Activated T-helper 9 cell treated with anti-CD3 and anti-CD28 coated beads, Interleukin-2, amount 50 U/mL, for 16 hours (primary cell): ENCODE measurements around the gene NFS1.
"Not testable (repeated sequence)": the region's sequence is repeated elsewhere in the genome, so short reads cannot be mapped to it uniquely, and the experiment has no call there.

Experiments
- DNase-seq: peaks from one replicate; pipeline ENCODE4 v3.0.0-alpha.2; 2020; ENCODE audit warnings: low read depth

Gene NFS1

DNA sequence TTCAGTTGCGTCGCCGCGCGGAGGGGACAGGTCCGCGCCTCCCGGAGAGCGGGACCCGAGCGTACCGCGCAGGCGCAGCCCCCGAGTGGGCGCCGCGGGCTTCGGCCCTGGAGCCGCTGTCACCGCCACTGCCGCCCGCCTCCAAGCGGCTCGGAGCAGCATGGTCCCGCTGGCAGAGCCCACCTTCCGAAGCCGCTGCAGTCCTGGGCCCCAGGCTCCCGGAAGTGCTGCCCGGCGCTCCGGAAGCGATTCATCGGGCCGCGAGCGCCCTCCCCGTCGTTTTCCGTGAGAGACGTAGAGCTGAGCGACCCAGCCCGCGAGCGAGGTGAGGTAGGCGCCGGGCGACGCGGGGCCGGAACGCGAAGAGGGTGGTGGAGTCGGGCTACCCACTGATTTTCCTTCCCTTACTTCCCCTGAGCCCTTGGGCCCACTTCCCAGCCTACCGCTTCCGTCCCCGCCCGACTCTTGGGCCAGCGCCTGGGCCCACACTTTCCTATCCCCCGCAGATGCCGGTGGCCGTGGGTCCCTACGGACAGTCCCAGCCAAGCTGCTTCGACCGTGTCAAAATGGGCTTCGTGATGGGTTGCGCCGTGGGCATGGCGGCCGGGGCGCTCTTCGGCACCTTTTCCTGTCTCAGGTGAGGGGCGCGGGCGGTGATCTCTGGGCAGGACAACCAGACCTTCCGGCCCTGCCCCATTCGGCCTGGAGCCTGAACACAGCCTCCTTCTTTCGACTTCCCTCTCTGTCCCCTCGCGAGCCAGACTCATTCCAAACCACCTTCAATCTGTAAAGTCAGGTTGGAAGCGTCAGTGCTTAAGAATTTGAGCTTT is at the start of gene NFS1, which contains the start of gene ROMO1:
Gene NFS1, minus strand, starts transcription at position 226 of the 830 bp plus-strand sequence. Its CDS starts 64 bp downstream, at position 162.
Gene ROMO1, plus strand, starts transcription at position 279 of the 830 bp plus-strand sequence. Its CDS starts 228 bp downstream, at position 507.
- peak; percentile 80 for DNase-seq

DNA sequence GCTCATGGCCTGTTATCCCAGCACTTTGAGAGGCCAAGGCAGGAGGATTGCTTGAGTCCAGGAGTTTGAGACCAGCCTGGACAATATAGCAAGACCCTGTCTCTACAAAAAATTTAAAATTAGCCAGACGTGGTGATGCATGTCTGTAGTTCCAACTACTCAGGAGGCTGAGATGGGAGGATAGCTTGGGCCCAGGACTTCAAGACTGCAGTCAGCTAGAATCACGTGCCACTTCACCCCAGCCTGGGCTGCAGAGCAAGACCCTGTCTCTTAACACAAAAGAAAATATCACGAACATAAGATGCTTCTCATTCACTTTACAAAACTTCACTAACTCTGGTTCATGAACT is 45.3 kb upstream of the NFS1 start:
- DNase-seq: not testable (repeated sequence)

- DNase-seq: no peak
These were observed 44.7 kb upstream of the NFS1 start for GRCh38 chr20:35743693-35744491.

GRCh38 chr20:35742741-35743523 is 43.8 kb upstream of the NFS1 start:
- DNase-seq: no peak

DNA sequence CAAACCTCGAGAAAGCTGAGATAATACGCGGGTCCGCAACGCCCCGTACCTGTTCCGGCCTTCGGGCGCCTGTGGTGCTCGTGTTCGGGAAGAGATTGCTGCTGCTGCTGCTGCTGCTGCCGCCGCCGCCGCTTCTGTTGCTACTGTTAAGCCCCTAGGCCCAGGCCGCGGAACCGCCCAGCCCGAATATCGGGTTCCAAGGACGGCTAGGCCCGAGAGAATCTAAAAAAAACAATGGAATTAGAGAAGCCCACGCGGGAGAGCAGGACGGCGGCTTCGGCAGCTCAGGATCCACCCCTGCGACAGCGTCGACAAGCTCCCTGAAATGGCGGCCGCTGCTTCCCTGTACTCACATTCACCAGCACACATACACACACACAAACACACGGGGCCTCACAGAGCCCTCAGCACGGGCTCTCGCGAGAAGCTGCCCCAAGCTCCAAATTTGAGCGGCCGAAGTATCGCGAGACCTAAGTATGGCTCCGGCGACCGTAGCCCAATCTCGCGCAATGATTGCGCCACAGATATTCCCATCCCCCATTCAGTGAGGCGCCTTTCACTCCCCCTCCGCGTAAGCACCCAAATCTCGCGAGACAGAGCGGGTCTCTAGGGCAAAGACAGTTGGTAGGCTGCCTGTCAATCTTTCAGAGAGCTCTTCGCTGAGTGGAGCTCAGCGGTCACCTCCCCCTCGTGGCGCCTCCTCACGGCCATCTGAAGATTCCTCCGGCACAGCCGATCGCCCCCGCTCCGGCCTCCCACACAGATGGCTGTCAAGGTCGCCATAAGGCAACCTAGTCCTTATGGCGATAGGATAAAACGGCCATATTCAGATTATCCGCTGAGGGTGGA is 43.0 kb upstream of the NFS1 start, which contains the start of gene RBM39:
Gene RBM39, minus strand, starts transcription at position 369 of the 849 bp plus-strand sequence. CDS start 1,386 bp downstream, outside the sequence.
- peak; percentile 96 for DNase-seq

DNA sequence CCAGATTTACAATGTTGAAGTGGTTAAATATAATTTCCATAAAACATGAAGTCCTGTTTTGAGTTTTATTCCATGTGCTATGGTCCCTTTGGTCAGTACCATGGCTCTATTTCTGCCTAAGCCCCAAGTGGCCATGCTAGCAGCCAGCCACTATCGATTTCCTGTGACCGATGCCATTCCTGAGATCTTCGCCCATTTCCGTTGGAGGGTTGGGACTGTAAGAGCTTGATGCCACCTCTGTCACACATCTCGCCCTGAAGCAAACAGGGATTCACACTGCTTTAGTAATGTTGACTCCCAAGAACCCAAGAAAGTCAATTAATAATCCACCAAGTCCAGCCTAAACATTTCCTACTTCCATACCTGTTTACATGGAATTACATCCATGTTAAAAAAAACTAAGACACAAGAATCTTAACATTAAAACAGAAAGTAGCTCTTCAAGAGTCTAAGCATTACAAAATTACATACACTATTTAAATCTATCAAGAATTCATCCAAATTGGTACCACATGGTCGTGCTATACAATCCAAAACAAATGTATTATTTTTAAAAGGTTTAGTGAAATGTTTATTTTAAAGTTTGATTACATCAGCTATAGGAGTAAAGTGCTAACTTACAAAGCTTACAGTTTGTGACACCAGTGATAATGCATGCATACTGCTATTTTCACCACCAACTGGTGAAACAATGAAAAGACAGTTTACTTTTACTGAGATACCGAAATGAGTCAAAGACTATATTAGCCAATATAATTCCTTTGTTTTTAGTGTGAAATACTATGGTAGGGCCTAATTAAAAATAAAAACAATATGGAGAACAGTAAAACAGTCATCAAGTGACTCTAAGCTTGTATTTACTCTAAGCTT is 40.4 kb upstream of the NFS1 start:
- DNase-seq: no peak

DNA sequence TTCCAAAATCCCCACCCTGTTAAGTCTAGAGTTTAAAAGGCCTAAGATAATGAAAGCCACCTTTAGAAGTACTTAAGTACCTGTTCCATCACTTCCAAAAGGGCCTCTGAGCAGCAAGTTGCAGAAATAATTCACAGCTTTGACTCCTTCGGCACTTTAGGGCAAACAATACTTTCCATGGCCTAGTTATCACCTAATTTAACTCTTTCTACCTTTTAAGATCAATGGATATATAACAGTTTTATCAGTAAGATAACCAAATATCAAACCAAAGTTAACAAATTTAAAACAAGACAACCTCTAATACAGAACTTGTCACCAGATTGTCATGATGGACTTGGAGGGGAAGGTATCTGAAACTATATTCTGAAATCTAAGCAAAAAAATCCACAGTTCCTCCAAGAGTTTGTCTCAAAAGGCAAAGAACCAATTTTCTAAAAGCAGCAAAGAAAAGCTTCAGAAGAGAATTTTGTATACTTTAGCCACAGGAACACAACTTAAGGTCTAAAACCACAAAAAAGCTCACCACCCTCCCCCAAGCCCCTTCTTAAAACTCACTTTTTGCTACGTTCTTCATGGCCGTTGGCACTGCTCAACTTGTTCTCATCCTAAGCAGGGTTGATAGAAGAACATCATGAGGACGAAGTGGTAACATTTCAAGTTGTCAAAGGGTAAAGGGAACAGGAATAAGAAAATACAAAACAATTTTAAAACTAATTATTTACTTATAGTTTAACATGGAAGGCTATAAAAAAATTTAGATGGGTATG is 39.4 kb upstream of the NFS1 start:
- DNase-seq: no peak

GRCh38 chr20:35737865-35738333 is 38.7 kb upstream of the NFS1 start:
- no peak for DNase-seq

DNA sequence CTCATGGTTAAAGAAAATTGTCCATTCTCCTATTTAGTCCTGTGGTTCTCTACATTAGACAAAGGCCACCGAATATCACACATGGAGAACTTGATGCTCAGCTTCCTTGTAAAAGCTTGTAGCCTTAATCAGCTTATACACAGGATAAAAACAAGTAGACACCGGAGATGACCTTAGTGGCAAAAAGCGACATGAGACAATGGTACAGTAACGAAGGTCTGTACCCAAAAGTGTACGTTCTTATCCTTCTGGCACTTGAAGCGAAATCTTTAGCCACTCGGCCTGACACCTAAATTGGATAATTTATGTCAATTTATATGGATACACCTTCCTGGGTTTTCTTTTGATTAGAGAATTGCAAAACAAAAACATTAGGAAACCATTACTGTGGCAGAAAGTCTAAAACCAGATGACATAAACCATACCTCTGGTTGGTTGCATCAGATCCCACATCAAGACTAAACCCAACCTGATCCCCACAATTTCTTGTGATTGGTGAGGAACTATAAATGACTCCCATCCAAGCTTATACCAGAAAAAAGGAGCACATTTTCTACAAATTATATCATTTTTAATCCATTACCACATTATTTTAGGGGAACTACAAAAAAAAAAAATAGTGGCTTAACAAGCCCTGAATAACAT is 36.8 kb upstream of the NFS1 start:
- no peak for DNase-seq

DNA sequence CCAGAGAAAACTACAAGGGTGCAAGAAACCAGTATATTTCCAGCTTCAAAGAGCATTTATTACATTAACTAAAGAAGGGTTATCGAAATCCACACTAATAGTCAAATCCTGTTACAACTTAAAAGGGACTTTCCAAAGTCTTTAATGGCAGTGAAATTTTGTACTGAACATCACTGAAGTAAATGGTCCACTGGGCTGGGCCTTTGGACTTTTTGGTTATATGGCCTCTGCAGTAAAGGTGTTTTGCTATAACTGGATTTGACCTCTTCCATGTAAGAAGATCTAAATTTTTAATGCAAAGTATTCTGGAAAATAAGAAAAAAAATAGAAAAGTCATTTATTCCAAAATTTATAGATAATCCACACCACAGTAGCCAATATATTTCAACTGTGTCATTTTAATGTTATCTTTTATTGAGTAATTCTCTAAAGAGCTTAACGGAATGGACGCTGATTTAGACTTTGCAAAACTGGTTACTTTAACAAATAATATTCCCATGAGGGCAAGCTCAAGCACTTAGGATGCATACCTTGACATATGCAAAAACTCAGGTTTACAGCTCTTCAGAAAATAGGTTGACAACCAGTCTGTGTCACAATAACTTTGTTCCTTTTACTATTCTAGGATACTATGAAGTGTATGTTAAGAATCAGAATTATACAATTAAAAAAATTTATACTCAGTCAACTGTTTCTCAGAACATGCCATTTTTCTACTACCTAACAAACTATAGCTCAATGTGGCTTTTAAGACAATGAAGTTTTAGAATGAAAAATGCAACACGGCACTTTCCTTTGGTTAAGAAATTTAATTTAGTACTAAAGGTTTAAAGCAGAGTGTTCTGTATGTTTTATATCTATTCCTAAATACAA is 35.9 kb upstream of the NFS1 start:
- no peak for DNase-seq

- DNase-seq: no peak
These were observed 35.2 kb upstream of the NFS1 start for GRCh38 chr20:35734374-35734773.

GRCh38 chr20:35732644-35732982 is 33.5 kb upstream of the NFS1 start:
- DNase-seq: no peak

DNA sequence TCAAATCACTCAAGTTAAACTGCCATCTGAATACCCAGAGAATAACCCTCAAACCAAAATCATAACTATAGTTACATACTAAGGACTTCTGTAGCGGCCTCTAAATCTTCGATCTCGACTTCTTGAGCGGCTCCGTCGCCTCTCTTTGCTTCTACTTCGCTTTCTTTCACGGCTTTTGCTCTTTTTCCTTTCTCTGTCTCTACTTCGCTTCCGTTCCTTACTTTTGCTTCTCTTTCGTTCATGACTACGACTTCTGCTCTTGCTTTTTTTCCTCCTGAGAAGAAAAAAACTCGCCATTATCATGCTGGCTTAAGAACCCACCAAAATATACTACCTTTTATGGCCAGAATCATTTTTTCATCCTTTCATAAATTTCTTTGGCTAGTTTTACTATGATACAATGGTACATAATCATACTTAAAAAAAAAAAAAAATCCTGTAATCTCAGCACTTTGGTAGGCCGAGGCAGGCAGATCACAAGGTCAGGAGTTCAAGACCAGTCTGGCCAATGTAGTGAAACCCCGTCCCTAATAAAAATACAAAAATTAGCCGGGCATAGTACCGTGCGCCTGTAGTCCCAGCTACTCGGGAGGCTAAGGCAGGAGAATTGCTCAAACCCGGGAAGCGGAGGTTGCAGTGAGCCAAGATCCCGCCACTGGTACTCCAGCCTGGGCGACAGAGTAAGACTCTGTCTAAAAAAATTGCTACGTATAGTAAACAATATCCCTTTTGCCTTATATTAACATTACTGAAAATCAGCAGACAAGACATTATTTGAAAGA is 32.9 kb upstream of the NFS1 start:
- no peak for DNase-seq

GRCh38 chr20:35731469-35731788 is 32.3 kb upstream of the NFS1 start:
- DNase-seq: no peak

- DNase-seq: no peak
These were observed 31.7 kb upstream of the NFS1 start for GRCh38 chr20:35730583-35731468.
